ENCODE data around the gene IQCN.

The IQCN gene

DNA sequence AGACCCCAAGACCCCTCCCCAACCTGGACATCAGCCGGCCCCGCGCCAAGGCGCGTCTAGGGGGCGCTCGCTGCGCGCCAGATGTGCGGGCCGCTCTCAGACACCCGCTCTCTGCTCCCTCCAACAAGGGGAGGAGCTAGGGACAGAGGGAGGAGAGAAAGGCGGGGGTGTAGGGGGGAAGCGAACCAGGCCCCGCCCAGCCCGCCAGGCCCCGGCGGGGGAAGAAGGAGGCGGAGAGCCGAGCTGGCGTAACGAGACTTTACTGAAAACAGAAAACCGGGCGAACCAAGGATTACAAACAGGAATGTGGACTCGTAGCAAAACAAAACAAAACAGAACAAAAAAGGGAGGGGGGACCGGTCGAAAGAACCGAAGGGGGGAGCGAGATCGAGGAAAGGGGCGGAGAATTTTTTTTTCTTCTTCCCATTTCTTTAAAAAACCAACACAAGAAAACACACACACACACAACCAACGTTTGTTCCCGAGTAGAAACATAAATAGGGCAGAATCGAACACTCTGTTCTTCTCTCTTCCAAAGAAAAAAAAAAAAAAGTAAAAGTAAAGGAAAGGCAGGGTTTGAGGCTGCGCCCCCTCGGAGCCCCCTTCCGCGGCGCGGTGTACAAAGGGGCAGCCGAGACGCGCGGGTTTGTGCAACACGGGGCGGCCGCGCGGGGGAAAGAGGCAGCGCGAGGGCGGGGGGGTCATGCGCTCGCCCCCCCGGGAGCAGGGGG, 5.4 kb upstream of the IQCN start (continued):
- TF ChIP-seq ZNF350 (tag by site-specific recombination; IDR thresholded peaks at IDR 0.05) (no peak), ZNF629 (tag by site-specific recombination; IDR thresholded peaks at IDR 0.05) (peak; percentile 77), ZNF138 (tag by site-specific recombination; IDR thresholded peaks at IDR 0.05; ENCODE audit: borderline replicate concordance) (no peak), ZNF654 (tag by site-specific recombination; IDR thresholded peaks at IDR 0.05; ENCODE audit: low read depth) (peak; percentile 49), ZNF266 (tag by site-specific recombination; IDR thresholded peaks at IDR 0.05; ENCODE audit: low read depth) (no peak), MZF1 (tag by site-specific recombination; IDR thresholded peaks at IDR 0.05; ENCODE audit: borderline replicate concordance) (no peak), ZXDB (tag by site-specific recombination; IDR thresholded peaks at IDR 0.05) (peak; percentile 68), GLI2 (tag by site-specific recombination; IDR thresholded peaks at IDR 0.05; ENCODE audit: borderline replicate concordance, low read depth) (no peak), ZNF776 (tag by site-specific recombination; IDR thresholded peaks at IDR 0.05; ENCODE audit: borderline replicate concordance) (no peak), SP3 (tag by site-specific recombination; IDR thresholded peaks at IDR 0.05) (peak; percentile 92), KLF7 (tag by site-specific recombination; IDR thresholded peaks at IDR 0.05; ENCODE audit: borderline replicate concordance) (peak; percentile 16; the same call in 1 of the 2 replicates), ZNF214 (tag by site-specific recombination; IDR thresholded peaks at IDR 0.05; ENCODE audit: borderline replicate concordance) (no peak), ZNF311 (tag by site-specific recombination; IDR thresholded peaks at IDR 0.05; ENCODE audit: borderline replicate concordance) (no peak), ZNF302 (tag by site-specific recombination; IDR thresholded peaks at IDR 0.05; ENCODE audit: low read depth) (no peak), REPIN1 (tag by site-specific recombination; IDR thresholded peaks at IDR 0.05; ENCODE audit: low read depth) (no peak), ZNF585B (tag by site-specific recombination; IDR thresholded peaks at IDR 0.05) (no peak), ZNF48 (tag by site-specific recombination; IDR thresholded peaks at IDR 0.05) (no peak), ZSCAN23 (tag by site-specific recombination; IDR thresholded peaks at IDR 0.05) (peak; percentile 16; the same call in 1 of the 2 replicates), ZNF560 (tag by site-specific recombination; IDR thresholded peaks at IDR 0.05; ENCODE audit: borderline replicate concordance) (no peak), HOXC10 (CRISPR knock-in tag; IDR thresholded peaks at IDR 0.05) (no peak), BCL11B (tag by site-specific recombination; IDR thresholded peaks at IDR 0.05; ENCODE audit: low read depth) (peak; percentile 29; the same call in 1 of the 2 replicates)
- TF ChIP-seq, protein P1, sequence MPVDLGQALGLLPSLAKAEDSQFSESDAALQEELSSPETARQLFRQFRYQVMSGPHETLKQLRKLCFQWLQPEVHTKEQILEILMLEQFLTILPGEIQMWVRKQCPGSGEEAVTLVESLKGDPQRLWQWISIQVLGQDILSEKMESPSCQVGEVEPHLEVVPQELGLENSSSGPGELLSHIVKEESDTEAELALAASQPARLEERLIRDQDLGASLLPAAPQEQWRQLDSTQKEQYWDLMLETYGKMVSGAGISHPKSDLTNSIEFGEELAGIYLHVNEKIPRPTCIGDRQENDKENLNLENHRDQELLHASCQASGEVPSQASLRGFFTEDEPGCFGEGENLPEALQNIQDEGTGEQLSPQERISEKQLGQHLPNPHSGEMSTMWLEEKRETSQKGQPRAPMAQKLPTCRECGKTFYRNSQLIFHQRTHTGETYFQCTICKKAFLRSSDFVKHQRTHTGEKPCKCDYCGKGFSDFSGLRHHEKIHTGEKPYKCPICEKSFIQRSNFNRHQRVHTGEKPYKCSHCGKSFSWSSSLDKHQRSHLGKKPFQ (tag by site-specific recombination; IDR thresholded peaks at IDR 0.05): no peak
- TF ChIP-seq, protein P2, sequence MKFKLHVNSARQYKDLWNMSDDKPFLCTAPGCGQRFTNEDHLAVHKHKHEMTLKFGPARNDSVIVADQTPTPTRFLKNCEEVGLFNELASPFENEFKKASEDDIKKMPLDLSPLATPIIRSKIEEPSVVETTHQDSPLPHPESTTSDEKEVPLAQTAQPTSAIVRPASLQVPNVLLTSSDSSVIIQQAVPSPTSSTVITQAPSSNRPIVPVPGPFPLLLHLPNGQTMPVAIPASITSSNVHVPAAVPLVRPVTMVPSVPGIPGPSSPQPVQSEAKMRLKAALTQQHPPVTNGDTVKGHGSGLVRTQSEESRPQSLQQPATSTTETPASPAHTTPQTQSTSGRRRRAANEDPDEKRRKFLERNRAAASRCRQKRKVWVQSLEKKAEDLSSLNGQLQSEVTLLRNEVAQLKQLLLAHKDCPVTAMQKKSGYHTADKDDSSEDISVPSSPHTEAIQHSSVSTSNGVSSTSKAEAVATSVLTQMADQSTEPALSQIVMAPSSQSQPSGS (tag by site-specific recombination; IDR thresholded peaks at IDR 0.05; ENCODE audit: low read depth): no peak
- TF ChIP-seq, protein P3, sequence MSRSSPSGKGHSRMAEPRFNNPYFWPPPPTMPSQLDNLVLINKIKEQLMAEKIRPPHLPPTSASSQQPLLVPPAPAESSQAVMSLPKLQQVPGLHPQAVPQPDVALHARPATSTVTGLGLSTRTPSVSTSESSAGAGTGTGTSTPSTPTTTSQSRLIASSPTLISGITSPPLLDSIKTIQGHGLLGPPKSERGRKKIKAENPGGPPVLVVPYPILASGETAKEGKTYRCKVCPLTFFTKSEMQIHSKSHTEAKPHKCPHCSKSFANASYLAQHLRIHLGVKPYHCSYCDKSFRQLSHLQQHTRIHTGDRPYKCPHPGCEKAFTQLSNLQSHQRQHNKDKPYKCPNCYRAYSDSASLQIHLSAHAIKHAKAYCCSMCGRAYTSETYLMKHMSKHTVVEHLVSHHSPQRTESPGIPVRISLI (tag by site-specific recombination; IDR thresholded peaks at IDR 0.05): peak; percentile 97
- TF ChIP-seq, protein P4, sequence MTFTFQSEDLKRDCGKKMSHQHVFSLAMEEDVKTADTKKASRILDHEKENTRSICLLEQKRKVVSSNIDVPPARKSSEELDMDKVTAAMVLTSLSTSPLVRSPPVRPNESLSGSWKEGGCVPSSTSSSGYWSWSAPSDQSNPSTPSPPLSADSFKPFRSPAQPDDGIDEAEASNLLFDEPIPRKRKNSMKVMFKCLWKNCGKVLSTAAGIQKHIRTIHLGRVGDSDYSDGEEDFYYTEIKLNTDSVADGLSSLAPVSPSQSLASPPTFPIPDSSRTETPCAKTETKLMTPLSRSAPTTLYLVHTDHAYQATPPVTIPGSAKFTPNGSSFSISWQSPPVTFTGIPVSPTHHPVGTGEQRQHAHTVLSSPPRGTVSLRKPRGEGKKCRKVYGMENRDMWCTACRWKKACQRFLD (tag by site-specific recombination; IDR thresholded peaks at IDR 0.05): no peak
- TF ChIP-seq, protein P5, sequence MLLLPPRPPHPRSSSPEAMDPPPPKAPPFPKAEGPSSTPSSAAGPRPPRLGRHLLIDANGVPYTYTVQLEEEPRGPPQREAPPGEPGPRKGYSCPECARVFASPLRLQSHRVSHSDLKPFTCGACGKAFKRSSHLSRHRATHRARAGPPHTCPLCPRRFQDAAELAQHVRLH (tag by site-specific recombination; IDR thresholded peaks at IDR 0.05): no peak
- TF ChIP-seq, protein P6, sequence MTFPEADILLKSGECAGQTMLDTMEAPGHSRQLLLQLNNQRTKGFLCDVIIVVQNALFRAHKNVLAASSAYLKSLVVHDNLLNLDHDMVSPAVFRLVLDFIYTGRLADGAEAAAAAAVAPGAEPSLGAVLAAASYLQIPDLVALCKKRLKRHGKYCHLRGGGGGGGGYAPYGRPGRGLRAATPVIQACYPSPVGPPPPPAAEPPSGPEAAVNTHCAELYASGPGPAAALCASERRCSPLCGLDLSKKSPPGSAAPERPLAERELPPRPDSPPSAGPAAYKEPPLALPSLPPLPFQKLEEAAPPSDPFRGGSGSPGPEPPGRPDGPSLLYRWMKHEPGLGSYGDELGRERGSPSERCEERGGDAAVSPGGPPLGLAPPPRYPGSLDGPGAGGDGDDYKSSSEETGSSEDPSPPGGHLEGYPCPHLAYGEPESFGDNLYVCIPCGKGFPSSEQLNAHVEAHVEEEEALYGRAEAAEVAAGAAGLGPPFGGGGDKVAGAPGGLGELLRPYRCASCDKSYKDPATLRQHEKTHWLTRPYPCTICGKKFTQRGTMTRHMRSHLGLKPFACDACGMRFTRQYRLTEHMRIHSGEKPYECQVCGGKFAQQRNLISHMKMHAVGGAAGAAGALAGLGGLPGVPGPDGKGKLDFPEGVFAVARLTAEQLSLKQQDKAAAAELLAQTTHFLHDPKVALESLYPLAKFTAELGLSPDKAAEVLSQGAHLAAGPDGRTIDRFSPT (tag by site-specific recombination; IDR thresholded peaks at IDR 0.05): no peak
- TF ChIP-seq, protein P7, sequence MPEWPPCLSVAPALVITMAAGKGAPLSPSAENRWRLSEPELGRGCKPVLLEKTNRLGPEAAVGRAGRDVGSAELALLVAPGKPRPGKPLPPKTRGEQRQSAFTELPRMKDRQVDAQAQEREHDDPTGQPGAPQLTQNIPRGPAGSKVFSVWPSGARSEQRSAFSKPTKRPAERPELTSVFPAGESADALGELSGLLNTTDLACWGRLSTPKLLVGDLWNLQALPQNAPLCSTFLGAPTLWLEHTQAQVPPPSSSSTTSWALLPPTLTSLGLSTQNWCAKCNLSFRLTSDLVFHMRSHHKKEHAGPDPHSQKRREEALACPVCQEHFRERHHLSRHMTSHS (tag by site-specific recombination; IDR thresholded peaks at IDR 0.05): no peak
- TF ChIP-seq, protein P8, sequence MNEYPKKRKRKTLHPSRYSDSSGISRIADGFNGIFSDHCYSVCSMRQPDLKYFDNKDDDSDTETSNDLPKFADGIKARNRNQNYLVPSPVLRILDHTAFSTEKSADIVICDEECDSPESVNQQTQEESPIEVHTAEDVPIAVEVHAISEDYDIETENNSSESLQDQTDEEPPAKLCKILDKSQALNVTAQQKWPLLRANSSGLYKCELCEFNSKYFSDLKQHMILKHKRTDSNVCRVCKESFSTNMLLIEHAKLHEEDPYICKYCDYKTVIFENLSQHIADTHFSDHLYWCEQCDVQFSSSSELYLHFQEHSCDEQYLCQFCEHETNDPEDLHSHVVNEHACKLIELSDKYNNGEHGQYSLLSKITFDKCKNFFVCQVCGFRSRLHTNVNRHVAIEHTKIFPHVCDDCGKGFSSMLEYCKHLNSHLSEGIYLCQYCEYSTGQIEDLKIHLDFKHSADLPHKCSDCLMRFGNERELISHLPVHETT (tag by site-specific recombination; IDR thresholded peaks at IDR 0.05): peak; percentile 63; the same call in 1 of the 2 replicates
